Measurements from ENCODE around the gene SMIM8.

SMIM8 gene

DNA sequence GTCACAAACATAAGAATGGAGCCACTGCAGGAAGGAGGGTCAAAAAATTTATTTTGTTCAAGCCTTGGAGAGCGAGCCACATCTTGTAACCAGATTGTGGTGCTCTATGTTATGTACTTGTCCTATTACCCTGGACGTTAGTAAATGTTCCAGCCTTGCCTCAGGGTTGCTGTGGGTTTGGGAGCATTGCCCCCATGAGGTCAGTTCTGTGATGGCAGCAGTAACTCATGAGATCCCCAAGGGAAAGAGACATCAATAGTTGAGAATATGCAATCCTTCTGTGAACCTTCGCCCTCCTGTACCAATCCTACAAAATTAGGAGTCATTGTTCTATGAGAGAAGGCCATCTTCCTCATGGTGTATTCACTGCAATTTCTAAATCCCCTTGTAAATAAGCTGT is 68.9 kb downstream of the SMIM8 start:
- DNase-seq, result no peak
- Histone ChIP-seq H3K4me3 (no peak overlapping the region), H3K9me3 (no peaks in the 10 kb centered on the region), H3K36me3 (no peaks in the 10 kb centered on the region), H3K4me1 (no peaks in the 10 kb centered on the region), H3K27ac (no peak overlapping the region), H3K27me3 (no peaks in the 10 kb centered on the region)
- intact Hi-C loops (cut with DNase I; ENCODE audit: low total_unique reads), result loop anchor here (10.0 kb wide), 1 partner anchor 257 kb away; no protein-coding TSS in a partner anchor
- TF ChIP-seq, protein P1, sequence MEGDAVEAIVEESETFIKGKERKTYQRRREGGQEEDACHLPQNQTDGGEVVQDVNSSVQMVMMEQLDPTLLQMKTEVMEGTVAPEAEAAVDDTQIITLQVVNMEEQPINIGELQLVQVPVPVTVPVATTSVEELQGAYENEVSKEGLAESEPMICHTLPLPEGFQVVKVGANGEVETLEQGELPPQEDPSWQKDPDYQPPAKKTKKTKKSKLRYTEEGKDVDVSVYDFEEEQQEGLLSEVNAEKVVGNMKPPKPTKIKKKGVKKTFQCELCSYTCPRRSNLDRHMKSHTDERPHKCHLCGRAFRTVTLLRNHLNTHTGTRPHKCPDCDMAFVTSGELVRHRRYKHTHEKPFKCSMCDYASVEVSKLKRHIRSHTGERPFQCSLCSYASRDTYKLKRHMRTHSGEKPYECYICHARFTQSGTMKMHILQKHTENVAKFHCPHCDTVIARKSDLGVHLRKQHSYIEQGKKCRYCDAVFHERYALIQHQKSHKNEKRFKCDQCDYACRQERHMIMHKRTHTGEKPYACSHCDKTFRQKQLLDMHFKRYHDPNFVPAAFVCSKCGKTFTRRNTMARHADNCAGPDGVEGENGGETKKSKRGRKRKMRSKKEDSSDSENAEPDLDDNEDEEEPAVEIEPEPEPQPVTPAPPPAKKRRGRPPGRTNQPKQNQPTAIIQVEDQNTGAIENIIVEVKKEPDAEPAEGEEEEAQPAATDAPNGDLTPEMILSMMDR (IDR thresholded peaks at IDR 0.05), result peak in 1 of 2 experiments; percentile 9
